PFSK-1 (cell line): ENCODE results near the gene AXIN2.

ENCODE experiments used
- FOXP2 ChIP-seq: optimal IDR thresholded peaks from 2 replicates; pipeline ENCODE3; 2011; ENCODE audit warnings: borderline replicate concordance, control low read depth, inconsistent platforms; ENCODE audit not compliant: insufficient read depth; ENCODE audit errors: extremely low read length, extremely low read depth
- POLR2AphosphoS5 ChIP-seq: IDR thresholded peaks from 2 replicates; pipeline ENCODE4 v1.6.1; 2012; ENCODE audit warnings: low read depth, mild to moderate bottlenecking, control low read depth, low read length, moderate library complexity
- SIN3A ChIP-seq: IDR thresholded peaks from 2 replicates; pipeline ENCODE4 v1.6.1; 2012; ENCODE audit warnings: mild to moderate bottlenecking, low read length, moderate library complexity, borderline replicate concordance; ENCODE audit not compliant: insufficient read depth
- TAF1 ChIP-seq: IDR thresholded peaks from 2 replicates; pipeline ENCODE4 v1.6.1; 2012; ENCODE audit warnings: low read length, control low read depth, borderline replicate concordance; ENCODE audit not compliant: insufficient read depth
- TF ChIP-seq, protein P1 (sequence below), 2 experiments: IDR thresholded peaks; 2 replicates each; pipeline versions ENCODE4 v1.6.1 to v1.8.0; 2011 to 2012; ENCODE audit warnings: low read depth in 2 of 2, low read length in 2 of 2, control low read depth in 1 of 2, inconsistent platforms in 1 of 2, mild to moderate bottlenecking in 1 of 2, moderate library complexity in 1 of 2; ENCODE audit not compliant: insufficient read depth in 1 of 2

AXIN2 gene

DNA sequence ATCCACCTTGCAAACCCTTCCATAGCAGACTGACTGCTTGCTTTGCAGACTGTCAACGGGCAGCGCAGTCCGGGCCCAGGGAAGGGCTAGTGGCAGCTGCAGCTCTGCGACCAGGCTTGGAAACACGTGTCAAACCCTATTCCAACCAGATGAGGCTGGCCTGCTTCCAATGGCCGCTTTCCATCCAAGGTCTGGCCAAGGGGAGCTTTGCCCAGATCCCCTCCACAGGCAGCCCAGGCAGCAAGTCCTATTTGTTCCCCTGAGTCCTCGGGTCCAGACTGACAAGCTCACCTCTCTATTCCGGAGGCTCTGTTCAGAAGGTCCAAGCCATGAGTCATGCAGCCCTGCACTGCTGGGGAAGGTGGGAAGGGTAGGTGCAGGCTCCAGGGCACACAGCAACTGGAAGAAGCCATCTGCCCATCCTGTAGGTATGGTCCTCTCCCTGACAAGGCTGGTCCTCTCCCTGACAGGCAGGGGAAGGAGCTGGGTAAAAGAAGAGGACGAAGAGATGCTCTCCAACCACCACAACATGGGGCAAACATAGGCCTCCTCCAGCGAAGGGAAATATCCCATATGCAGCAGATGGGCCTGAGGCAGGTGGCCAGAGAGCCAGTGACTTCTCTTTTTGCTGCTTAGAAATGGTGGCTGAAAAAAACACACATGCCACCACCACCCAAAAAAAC is 22.6 kb upstream of the AXIN2 start:
- no peak for TF ChIP-seq FOXP2
- TF ChIP-seq TAF1: no peak
- TF ChIP-seq POLR2AphosphoS5: no peak
- no peak for TF ChIP-seq SIN3A
- TF ChIP-seq, protein P1, sequence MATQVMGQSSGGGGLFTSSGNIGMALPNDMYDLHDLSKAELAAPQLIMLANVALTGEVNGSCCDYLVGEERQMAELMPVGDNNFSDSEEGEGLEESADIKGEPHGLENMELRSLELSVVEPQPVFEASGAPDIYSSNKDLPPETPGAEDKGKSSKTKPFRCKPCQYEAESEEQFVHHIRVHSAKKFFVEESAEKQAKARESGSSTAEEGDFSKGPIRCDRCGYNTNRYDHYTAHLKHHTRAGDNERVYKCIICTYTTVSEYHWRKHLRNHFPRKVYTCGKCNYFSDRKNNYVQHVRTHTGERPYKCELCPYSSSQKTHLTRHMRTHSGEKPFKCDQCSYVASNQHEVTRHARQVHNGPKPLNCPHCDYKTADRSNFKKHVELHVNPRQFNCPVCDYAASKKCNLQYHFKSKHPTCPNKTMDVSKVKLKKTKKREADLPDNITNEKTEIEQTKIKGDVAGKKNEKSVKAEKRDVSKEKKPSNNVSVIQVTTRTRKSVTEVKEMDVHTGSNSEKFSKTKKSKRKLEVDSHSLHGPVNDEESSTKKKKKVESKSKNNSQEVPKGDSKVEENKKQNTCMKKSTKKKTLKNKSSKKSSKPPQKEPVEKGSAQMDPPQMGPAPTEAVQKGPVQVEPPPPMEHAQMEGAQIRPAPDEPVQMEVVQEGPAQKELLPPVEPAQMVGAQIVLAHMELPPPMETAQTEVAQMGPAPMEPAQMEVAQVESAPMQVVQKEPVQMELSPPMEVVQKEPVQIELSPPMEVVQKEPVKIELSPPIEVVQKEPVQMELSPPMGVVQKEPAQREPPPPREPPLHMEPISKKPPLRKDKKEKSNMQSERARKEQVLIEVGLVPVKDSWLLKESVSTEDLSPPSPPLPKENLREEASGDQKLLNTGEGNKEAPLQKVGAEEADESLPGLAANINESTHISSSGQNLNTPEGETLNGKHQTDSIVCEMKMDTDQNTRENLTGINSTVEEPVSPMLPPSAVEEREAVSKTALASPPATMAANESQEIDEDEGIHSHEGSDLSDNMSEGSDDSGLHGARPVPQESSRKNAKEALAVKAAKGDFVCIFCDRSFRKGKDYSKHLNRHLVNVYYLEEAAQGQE (IDR thresholded peaks at IDR 0.05; ENCODE audit: insufficient read depth in 1 of 2, low read depth in 2 of 2, low read length in 2 of 2): no peak

DNA sequence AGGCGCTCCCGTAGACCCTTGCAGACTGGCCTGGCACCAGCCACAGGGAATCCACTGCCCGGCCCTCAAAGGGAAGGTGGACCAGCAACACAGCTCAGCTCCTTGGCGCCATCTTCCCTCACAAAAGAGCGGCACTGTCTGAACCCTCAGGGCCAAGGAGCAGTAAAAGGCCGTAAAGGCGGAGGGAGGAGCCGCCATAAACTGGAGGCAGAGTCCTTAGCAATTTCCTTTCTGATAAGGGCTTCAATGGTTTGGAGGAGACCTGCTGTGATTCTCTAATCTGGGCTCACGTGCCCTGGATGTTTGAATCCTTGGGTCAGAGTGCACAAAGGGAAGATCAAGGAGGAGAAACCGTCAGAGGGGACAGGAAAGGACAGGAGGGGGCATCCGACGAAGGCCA is 15.5 kb upstream of the AXIN2 start:
- TF ChIP-seq POLR2AphosphoS5: no peak
- TF ChIP-seq, protein P1 (IDR thresholded peaks at IDR 0.05; ENCODE audit: insufficient read depth in 1 of 2, low read depth in 2 of 2, low read length in 2 of 2): no peak
- no peak for TF ChIP-seq TAF1
- TF ChIP-seq FOXP2: no peak
- no peak for TF ChIP-seq SIN3A

DNA sequence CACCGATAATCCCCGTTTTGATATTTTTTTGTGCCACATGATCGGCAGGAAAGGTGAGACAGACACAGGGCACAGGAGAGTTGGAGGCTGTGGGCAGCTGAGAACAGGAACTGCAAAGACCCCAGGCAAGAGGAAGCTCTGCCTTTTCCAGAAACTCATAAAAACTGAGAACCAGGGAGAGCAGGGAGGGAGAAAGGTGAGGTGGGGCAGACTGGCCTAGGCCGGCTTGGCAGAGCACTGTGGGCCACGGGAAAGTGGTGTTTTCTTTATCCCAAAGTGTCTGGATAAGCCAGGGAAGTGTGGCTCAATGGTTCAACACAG is 11.8 kb upstream of the AXIN2 start:
- TF ChIP-seq FOXP2 (no peak), TAF1 (no peak)

DNA sequence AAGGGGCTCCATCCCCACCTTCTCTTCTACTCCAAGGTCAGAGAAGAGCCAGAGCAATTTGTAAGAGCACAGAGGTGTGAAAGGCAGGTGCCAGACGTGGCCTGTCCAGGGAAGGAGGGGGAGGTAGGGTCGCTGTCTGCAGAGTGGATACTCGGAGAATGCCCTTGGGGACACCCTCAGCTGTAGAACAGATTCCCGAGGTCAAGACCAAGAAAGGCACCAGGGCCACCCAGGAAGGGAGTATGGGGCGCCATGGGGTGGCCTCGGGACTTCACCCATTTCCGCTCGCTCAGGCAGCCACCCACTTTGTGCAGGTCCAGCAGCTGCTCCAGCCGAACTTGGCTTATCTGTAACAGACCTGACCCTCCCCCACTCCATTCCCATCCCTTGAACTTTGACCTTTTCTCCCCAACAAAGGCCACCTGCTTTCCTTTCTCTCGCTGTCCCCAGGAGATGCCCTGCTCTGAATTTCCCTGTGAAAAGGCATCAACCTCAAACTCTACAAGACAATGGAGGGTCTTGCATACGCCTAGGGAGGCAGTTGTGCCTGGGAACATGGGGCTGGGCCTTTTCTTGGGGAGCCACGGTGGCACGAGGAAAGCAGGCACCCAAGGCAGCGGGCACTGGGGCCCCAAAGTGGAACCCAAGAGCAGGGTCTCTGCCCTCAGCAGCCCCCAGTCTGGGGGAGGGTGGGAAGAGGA is 11.3 kb upstream of the AXIN2 start:
- TF ChIP-seq SIN3A (no peak), TAF1 (no peak), POLR2AphosphoS5 (no peak), FOXP2 (no peak)
- TF ChIP-seq, protein P1 (IDR thresholded peaks at IDR 0.05; ENCODE audit: insufficient read depth in 1 of 2, low read depth in 2 of 2, low read length in 2 of 2): no peak

DNA sequence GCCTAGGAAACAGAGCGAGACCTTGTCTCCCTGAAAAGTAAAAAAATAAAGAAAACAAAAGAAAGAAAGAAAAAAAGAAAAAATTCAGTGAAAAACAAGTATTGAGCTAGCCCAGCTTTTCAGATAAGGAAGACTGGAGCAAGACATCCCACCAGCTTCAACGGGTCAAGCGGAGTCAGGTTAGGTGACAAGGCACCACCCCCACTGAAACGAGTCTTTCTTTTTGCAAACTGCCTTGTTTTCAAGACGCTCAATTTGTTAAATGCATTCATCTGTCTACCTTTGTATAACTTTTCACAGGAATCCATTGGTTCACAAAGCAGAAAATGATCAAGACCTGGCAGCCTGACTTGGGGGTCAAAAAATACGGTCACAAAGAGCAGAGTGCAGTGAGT is 10.7 kb upstream of the AXIN2 start:
- TF ChIP-seq SIN3A (no peak), FOXP2 (no peak), POLR2AphosphoS5 (no peak), TAF1 (no peak)
- TF ChIP-seq, protein P1 (IDR thresholded peaks at IDR 0.05; ENCODE audit: insufficient read depth in 1 of 2, low read depth in 2 of 2, low read length in 2 of 2): no peak
